Measurements from ENCODE around the gene BMP4. TPM values are rescaled to one million over a fixed set of nuclear protein-coding genes. Genes with fewer than 3 reads are reported as not detected.

BMP4 gene
- total RNA-seq, 4 donors from 2014 or later, result 6.7 to 22.2 (median 10.0) TPM

DNA sequence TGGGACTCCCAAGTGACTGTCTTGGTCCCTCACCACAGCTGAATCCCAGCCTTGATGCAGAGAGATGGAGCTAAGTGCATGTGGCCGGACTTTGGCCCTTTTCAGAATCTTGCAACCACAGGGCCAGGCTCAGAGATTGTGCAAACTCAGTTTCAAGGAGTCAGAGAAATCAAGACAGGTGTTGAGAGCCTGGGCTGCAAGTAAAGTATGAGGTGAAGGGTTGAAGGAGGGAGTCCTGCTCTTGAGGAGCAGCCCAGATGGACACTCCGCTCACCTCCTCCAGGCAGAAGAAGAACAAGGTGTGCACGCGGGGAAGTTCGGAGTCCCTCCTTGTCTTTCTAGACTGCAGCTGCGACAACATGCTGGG is 6.3 kb upstream of the BMP4 start:
- TF ChIP-seq, protein P1, sequence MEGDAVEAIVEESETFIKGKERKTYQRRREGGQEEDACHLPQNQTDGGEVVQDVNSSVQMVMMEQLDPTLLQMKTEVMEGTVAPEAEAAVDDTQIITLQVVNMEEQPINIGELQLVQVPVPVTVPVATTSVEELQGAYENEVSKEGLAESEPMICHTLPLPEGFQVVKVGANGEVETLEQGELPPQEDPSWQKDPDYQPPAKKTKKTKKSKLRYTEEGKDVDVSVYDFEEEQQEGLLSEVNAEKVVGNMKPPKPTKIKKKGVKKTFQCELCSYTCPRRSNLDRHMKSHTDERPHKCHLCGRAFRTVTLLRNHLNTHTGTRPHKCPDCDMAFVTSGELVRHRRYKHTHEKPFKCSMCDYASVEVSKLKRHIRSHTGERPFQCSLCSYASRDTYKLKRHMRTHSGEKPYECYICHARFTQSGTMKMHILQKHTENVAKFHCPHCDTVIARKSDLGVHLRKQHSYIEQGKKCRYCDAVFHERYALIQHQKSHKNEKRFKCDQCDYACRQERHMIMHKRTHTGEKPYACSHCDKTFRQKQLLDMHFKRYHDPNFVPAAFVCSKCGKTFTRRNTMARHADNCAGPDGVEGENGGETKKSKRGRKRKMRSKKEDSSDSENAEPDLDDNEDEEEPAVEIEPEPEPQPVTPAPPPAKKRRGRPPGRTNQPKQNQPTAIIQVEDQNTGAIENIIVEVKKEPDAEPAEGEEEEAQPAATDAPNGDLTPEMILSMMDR (IDR thresholded peaks at IDR 0.05; ENCODE audit: low read depth), result no peak

DNA sequence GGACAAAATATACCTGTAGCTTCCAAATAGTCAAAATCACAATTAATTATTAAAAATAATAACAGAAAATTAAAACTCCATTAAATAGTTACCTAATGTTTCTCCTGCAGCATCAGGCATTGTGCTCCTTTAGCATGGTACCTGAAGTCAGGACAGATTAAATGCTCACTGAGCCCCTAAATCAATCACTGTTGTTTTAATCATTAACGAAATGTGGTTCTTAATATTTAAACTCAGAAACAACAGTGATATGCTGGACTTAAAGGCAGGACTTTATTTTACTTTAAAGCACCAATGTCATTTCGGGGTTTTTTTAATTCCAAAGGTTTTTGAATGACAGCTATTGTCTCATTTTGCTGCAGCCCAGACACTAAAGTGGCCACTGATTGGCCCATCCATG is 2.0 kb upstream of the BMP4 start:
- TF ChIP-seq, protein P1 (IDR thresholded peaks at IDR 0.05; ENCODE audit: low read depth), result no peak

DNA sequence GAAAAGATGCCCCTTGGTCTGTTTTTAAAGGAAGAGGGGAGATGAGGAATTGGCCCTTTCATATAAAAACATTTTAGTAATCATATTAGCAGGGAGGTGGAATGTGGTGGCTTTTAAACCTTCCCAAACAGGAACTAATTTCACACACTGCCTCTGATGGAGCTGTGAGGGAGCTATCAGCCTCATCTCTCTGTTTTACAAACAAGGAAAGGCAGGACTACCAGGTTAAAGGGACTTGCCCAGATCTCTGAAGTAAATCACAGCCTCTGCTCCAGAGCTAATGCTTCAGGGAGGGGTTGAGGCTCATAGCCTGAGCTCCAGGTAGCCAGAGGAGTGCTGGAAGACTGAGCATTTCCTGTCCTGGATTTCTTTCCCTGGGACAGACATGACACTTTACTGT is 1.1 kb upstream of the BMP4 start:
- TF ChIP-seq, protein P1 (IDR thresholded peaks at IDR 0.05; ENCODE audit: low read depth), result no peak

DNA sequence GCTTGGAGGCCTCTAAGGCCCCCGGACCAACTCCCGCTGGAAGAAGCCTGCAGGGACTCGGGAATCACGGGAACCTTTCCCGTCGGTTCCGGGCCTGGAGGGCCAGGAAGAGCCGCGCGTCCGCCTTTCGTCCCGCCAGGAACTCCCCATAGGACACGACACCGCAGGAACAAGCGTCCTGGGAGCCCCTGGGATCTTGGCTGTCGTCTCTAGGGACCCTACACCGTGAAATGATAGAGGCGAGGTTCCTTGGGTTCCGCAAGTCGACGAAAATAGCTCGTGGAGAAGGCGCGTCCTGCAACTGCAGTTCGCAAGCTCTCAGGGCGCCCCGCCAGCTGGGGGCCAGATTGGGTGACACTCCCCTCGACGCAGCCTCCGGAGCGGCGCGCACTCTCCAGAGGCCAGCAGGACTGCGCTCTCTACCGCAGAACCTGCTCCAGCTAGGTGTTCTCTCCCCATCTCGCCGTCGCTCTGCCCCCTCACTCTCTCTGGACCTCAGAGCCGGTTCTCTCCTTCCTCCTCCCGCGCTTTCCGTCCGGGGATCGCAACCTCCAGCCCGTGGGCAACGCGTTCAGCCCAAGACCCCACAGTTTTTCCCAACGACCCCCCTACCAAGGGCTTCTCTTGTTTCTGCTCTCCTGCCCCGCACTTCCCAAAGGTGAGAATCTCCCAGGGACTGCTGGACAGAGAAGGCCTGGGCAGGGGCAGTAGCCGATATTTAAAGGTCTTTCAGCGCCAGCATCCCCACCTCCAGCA is 776 bp downstream of the BMP4 start:
- TF ChIP-seq, protein P1 (IDR thresholded peaks at IDR 0.05; ENCODE audit: low read depth), result no peak

DNA sequence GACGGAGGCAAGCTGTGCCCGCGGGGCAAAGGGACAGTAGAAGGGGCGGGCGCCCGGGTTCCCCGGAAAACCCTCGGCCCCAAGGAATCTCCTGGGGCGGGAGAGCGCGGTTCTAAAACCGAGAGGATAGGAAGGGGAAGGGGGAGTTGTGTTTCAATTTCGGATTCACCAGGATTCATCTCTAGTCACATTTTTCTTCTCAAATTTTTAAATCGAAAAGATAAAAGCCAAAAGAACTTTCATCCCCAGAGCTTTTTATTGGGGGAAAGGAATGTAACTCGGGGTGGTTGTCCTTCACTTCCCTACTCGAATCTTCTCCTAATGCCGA is 1.4 kb downstream of the BMP4 start:
- TF ChIP-seq, protein P1 (IDR thresholded peaks at IDR 0.05; ENCODE audit: low read depth), result no peak

DNA sequence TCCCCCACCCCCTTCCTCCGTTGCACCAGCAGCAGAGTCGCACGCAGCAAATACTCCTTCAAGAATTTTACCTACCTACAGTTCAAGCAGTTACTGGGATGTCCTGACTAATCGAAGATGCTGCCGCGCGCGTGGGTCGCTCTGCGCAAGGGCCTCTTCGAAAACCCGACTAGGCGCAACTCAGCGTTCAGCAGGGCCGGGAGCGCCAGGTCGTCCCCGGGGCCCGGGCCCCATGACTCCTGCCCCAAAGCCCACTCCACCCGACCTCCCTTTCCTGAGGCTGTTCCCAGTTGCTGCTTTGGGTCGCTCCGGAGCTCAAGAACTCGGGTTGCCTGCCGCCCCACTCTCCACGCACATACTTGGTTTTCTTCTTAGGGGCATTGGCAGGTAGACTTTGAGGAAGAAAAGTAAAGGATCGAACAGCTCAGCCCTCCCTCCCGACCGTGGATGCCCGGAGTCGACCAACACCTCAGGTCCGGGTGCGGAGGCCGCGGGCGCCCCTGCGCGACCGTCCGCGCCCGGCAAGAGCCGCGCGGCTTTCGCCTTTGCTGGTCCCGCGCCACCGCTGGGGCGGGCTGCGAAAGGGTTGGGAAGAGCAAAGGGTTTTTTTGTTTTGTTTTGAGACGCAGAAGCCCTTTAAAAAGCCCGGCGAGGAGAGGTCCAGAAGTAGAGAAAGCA is 1.9 kb downstream of the BMP4 start:
- TF ChIP-seq, protein P1 (IDR thresholded peaks at IDR 0.05; ENCODE audit: low read depth), result no peak

DNA sequence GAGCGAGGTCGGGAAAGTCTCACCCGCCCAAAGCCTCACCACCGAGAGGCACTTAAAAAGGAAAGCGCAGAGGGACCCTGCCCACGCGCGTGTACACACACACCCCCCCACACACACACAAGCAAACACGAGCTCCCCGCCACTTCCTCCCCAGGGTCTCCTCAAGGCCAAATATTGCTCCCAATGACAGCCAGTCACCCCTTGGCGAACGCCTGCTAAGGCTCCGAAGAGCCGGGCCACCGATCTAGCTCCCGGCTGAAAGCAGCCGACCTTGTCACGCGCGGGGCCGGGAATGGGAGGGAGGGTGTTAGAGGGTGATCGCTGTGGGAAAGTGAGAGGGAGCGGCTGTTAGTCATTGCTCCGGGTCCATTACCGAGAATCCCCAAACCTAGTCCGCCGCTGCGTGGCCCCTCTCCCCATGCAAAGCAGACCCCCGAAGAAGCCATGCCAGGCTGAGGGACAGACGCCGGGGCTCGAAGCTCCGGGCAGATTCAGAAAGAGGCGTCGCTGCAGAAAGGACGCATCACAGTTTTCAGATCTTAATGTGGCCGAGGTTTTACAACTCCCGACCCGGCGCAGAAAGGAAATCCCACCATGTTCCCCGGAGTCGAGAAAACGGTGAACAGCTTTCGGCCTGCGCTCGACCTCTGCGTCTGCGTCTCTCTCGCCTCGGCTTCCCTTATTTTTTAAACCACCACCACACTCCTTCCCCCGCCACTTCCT is 2.6 kb downstream of the BMP4 start:
- TF ChIP-seq, protein P1 (IDR thresholded peaks at IDR 0.05; ENCODE audit: low read depth), result no peak
